ENCODE data around the gene CNNM3.

GRCh38 chr2:96787411-96787810 lies 28.7 kb upstream of the CNNM3 start:
- TF ChIP-seq, protein P1, sequence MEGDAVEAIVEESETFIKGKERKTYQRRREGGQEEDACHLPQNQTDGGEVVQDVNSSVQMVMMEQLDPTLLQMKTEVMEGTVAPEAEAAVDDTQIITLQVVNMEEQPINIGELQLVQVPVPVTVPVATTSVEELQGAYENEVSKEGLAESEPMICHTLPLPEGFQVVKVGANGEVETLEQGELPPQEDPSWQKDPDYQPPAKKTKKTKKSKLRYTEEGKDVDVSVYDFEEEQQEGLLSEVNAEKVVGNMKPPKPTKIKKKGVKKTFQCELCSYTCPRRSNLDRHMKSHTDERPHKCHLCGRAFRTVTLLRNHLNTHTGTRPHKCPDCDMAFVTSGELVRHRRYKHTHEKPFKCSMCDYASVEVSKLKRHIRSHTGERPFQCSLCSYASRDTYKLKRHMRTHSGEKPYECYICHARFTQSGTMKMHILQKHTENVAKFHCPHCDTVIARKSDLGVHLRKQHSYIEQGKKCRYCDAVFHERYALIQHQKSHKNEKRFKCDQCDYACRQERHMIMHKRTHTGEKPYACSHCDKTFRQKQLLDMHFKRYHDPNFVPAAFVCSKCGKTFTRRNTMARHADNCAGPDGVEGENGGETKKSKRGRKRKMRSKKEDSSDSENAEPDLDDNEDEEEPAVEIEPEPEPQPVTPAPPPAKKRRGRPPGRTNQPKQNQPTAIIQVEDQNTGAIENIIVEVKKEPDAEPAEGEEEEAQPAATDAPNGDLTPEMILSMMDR (IDR thresholded peaks at IDR 0.05) = no peak
- no peak for TF ChIP-seq POLR2A (IDR thresholded peaks at IDR 0.05)
